ENCODE measurements around the gene PCBP2.

GRCh38 chr12:53484686-53485575 is 33.0 kb downstream of the PCBP2 start:
- TF ChIP-seq CTCF (IDR thresholded peaks at IDR 0.05) = no peak
- no peak for TF ChIP-seq POLR2AphosphoS5 (IDR thresholded peaks at IDR 0.05)
- TF ChIP-seq POLR2A (IDR thresholded peaks at IDR 0.05) = no peak
